ENCODE measurements around the gene POLR2F. TPM values are rescaled to one million over a fixed set of nuclear protein-coding genes. Genes with fewer than 3 reads are reported as not detected.

Gene POLR2F
- total RNA-seq, 4 donors from 2014 or later, result 57.3 to 73.9 (median 61.6) TPM

GRCh38 chr22:37909766-37910165 lies 43.7 kb upstream of the POLR2F start:
- DNase-seq (ENCODE audit: low spot score) (no peak), ATAC-seq (ENCODE audit: low FRiP score) (no peak)
- no peak for TF ChIP-seq CTCF (IDR thresholded peaks at IDR 0.05)

GRCh38 chr22:37910890-37911672 lies 42.4 kb upstream of the POLR2F start:
- no peak for TF ChIP-seq CTCF (IDR thresholded peaks at IDR 0.05)
- ATAC-seq (ENCODE audit: low FRiP score) (no peak), DNase-seq (ENCODE audit: low spot score) (no peak)

- DNase-seq (ENCODE audit: low spot score), result no peak
- no peak for ATAC-seq (ENCODE audit: low FRiP score)
- TF ChIP-seq CTCF (IDR thresholded peaks at IDR 0.05), result no peak
Measured at GRCh38 chr22:37911697-37912096, 41.8 kb upstream of the POLR2F start.

- no peak for ATAC-seq (ENCODE audit: low FRiP score)
- no peak for DNase-seq (ENCODE audit: low spot score)
- TF ChIP-seq CTCF (IDR thresholded peaks at IDR 0.05), result no peak
Measured at GRCh38 chr22:37912171-37912570, 41.3 kb upstream of the POLR2F start.

GRCh38 chr22:37913233-37913721 lies 40.2 kb upstream of the POLR2F start:
- ATAC-seq (ENCODE audit: low FRiP score), result no peak
- no peak for TF ChIP-seq CTCF (IDR thresholded peaks at IDR 0.05)
- DNase-seq (ENCODE audit: low spot score), result no peak

- DNase-seq (ENCODE audit: low spot score) (no peak), ATAC-seq (ENCODE audit: low FRiP score) (no peak)
- no peak for TF ChIP-seq CTCF (IDR thresholded peaks at IDR 0.05)
Measured at GRCh38 chr22:37916311-37916710, 37.2 kb upstream of the POLR2F start.

Measured in omental fat pad (tissue), 4 donors.